Upper lobe of right lung (tissue), 1 donor: ENCODE data around the gene NUFIP2. TPM values are rescaled to one million over a fixed set of nuclear protein-coding genes. Genes with fewer than 3 reads are reported as not detected.

Experiments
- ATAC-seq: fragments of 200-7000 bp; cut with Tn5 transposase; one replicate; pipeline ENCODE4 v1.9.1; 2020; ENCODE audit warnings: mild to moderate bottlenecking, moderate library complexity
- DNase-seq: peaks from one replicate; pipeline ENCODE4 v3.0.0-alpha.2; 2020
- H3K27ac ChIP-seq: fragments of 200-600 bp; one replicate; pipeline ENCODE4 v1.8.0; 2022
- H3K27me3 ChIP-seq: fragments of 200-600 bp; one replicate; pipeline ENCODE4 v1.8.0; 2022; ENCODE audit warnings: mild to moderate bottlenecking
- H3K36me3 ChIP-seq: fragments of 200-600 bp; one replicate; pipeline ENCODE4 v1.8.0; 2022
- H3K4me1 ChIP-seq: fragments of 200-600 bp; one replicate; pipeline ENCODE4 v1.8.0; 2022
- H3K4me3 ChIP-seq: fragments of 200-600 bp; one replicate; pipeline ENCODE4 v1.8.0; 2022; ENCODE audit warnings: mild to moderate bottlenecking
- H3K9me3 ChIP-seq: fragments of 200-600 bp; one replicate; pipeline ENCODE4 v1.8.0; 2022
- CTCF ChIP-seq: fragments of 200-600 bp; IDR thresholded peaks from one replicate; pipeline ENCODE4 v1.8.0; 2022; ENCODE audit warnings: antibody characterized with exemption
- intact Hi-C: fragments of 100-400 bp; cut with DNase I; formaldehyde crosslinking; loops from one replicate; pipeline ENCODE4 v1.11.0; 2022
- total RNA-seq: library from RNA; stranded (reverse); fragmentation: NEBNext Ultra II Directional; extraction: Animal tissue kit (Norgen Biotek cat#: 25700); gene quantifications from one replicate; pipeline ENCODE4 v1.2.1, GENCODE V29; 2021
- donor health status: DM: no; HTN: yes; CAD: no; lungs with severe emphysema.

The NUFIP2 gene
- total RNA-seq, 1 donor from 2014 or later: 51.5 TPM

GRCh38 chr17:29327412-29327811 is 33.5 kb upstream of the NUFIP2 start:
- TF ChIP-seq CTCF: no peak
- ATAC-seq (no peak), DNase-seq (no peak)
- no peak overlapping the region for H3K27ac ChIP-seq
- intact Hi-C loops: no loop called here
- no peaks in the 10 kb centered on the region for H3K36me3 ChIP-seq
- H3K9me3 ChIP-seq: no peaks in the 10 kb centered on the region
- H3K4me3 ChIP-seq: no peak overlapping the region
- no peaks in the 10 kb centered on the region for H3K4me1 ChIP-seq
- no peaks in the 10 kb centered on the region for H3K27me3 ChIP-seq

DNA sequence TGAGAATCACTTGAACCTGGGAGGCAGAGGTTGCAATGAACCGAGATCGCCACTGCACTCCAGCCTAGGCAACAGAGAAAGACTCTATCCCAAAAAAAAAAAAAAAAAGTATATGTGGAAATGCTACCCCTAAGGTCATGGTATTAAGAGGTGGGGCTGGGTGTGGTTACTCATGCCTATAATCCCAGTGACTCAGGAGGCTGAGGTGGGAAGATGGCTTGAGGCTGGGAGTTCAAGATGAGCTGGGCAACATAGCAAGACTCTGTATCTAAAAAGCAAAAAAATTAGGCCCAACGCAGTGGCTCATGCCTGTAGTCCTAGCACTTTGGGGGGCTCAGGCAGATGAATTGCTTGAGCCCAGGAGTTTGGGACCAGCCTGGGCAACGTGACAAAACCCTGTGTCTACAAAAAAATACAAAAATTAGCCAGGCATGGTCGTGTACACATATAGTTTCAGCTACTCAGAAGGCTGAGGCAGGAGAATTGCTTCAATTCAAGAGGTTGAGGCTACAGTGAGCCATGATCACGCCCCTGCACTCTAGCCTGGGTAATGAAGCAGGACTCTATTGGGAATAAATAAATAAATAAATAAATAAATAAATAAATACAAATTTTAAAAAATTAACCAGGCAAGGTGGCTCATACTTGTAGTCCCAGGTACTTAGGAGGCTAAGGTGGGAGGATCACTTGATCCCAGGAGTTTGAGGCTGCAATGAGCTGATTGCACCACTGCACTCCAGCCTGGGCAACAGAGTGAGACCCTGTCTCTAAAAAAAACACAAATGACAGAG is 32.3 kb upstream of the NUFIP2 start:
- intact Hi-C loops: no loop called here
- no peaks in the 10 kb centered on the region for H3K9me3 ChIP-seq

GRCh38 chr17:29322363-29322762 is 28.4 kb upstream of the NUFIP2 start:
- Histone ChIP-seq H3K4me1 (no peaks in the 10 kb centered on the region), H3K27me3 (no peaks in the 10 kb centered on the region), H3K9me3 (no peaks in the 10 kb centered on the region), H3K36me3 (no peaks in the 10 kb centered on the region), H3K4me3 (no peak overlapping the region), H3K27ac (no peak overlapping the region)
- intact Hi-C loops: no loop called here
- ATAC-seq: no peak
- TF ChIP-seq CTCF: no peak
- no peak for DNase-seq

More for the DNA sequence above, 32.3 kb upstream of the NUFIP2 start:
- ATAC-seq (no peak), DNase-seq (peak; percentile 3)
- Histone ChIP-seq H3K27me3 (no peaks in the 10 kb centered on the region), H3K4me3 (no peak overlapping the region), H3K27ac (no peak overlapping the region), H3K36me3 (no peaks in the 10 kb centered on the region), H3K4me1 (no peaks in the 10 kb centered on the region)
- TF ChIP-seq CTCF: no peak

DNA sequence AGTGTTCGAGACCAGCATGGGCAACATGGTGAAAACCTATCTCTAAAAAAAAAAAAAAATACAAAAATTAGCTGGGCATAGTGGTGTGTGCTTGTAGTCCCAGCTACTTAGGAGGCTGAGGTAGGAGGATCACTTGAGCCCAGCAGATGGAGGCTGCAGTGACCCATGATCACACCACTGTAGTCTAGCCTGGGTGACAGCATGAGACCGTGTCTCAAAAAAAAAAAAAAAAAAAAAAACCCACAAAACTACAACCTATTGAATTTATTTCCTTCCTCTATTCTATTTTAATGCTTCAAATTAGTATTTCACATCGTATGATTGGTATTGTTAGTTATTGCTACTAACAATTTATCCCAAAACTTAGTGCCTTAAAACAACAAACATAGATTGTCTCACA is 9.4 kb upstream of the NUFIP2 start:
- Histone ChIP-seq H3K27ac (no peak overlapping the region), H3K27me3 (no peaks in the 10 kb centered on the region), H3K4me1 (no peaks in the 10 kb centered on the region), H3K4me3 (no peak overlapping the region), H3K36me3 (no peaks in the 10 kb centered on the region), H3K9me3 (no peaks in the 10 kb centered on the region)
- no peak for TF ChIP-seq CTCF
- intact Hi-C loops: no loop called here
- DNase-seq: no peak
- ATAC-seq: no peak

GRCh38 chr17:29299031-29299430 is 5.1 kb upstream of the NUFIP2 start:
- Histone ChIP-seq H3K27ac (no peak overlapping the region), H3K4me3 (no peak overlapping the region), H3K9me3 (no peaks in the 10 kb centered on the region), H3K36me3 (no peaks in the 10 kb centered on the region), H3K4me1 (no peaks in the 10 kb centered on the region), H3K27me3 (no peaks in the 10 kb centered on the region)
- ATAC-seq (no peak), DNase-seq (no peak)
- intact Hi-C loops: no loop called here
- no peak for TF ChIP-seq CTCF

- intact Hi-C loops: no loop called here
- no peak for ATAC-seq
Measured at GRCh38 chr17:29295420-29295819, 1.5 kb upstream of the NUFIP2 start.

More at GRCh38 chr17:29295420-29295819, 1.5 kb upstream of the NUFIP2 start:
- Histone ChIP-seq H3K9me3 (no peaks in the 10 kb centered on the region), H3K4me3 (no peak overlapping the region), H3K27ac (no peak overlapping the region), H3K4me1 (peaks cover 15% of the 10 kb centered on the region), H3K36me3 (no peaks in the 10 kb centered on the region), H3K27me3 (no peaks in the 10 kb centered on the region)
- no peak for DNase-seq
- TF ChIP-seq CTCF: no peak
